ENCODE data around the gene CAMK2A. TPM values are rescaled to one million over a fixed set of nuclear protein-coding genes. Genes with fewer than 3 reads are reported as not detected.

CAMK2A gene
- total and polyA plus RNA-seq, 2 experiments from 2014 or later: 0.18 TPM; not detected in 1

GRCh38 chr5:150215979-150216944 lies 73.3 kb downstream of the CAMK2A start:
- Histone ChIP-seq H3K4me3 (no peak overlapping the region), H3K27ac (ENCODE audit: low read depth) (no peak overlapping the region), H3K4me2 (no peak overlapping the region), H2AFZ (no peak overlapping the region), H3K4me1 (ENCODE audit: insufficient read depth) (peaks cover 11% of the 10 kb centered on the region), H3F3A (replicated peaks; ENCODE audit: low read depth) (0 out of 2 replicates have a peak, but pooled peaks cover 5% of the 10 kb centered on the region), H3K27me3 (ENCODE audit: insufficient read depth) (no peaks in the 10 kb centered on the region), H3K9me2 (ENCODE audit: insufficient read depth) (no peaks in the 10 kb centered on the region), H3K79me2 (replicated peaks; ENCODE audit: insufficient read depth) (no peaks in the 10 kb centered on the region), H3K36me3 (ENCODE audit: insufficient read depth) (no peaks in the 10 kb centered on the region), H4K20me1 (replicated peaks; ENCODE audit: insufficient read depth) (no peaks in the 10 kb centered on the region)
- DNase-seq (ENCODE audit: low spot score) (no peak), ATAC-seq (no peak)
- H3K4me3 Mint-ChIP-seq: no peak overlapping the region
- H3K27me3 Mint-ChIP-seq (ENCODE audit: insufficient read depth, low read depth, poor library complexity): peaks cover 25% of the 10 kb centered on the region
- TF ChIP-seq POLR2AphosphoS5 (IDR thresholded peaks at IDR 0.05; ENCODE audit: low read depth): no peak
- TF ChIP-seq CREB1 (CRISPR knock-in tag; IDR thresholded peaks at IDR 0.05; ENCODE audit: low read depth): no peak
- TF ChIP-seq JUNB (IDR thresholded peaks at IDR 0.05; ENCODE audit: unreplicated experiment): no peak
- TF ChIP-seq ZNF462 (CRISPR knock-in tag; IDR thresholded peaks at IDR 0.05): no peak
- TF ChIP-seq EZH2phosphoT487 (IDR thresholded peaks at IDR 0.05; ENCODE audit: unreplicated experiment): no peak
- TF ChIP-seq STAT1 (IDR thresholded peaks at IDR 0.05; ENCODE audit: unreplicated experiment): no peak
- no peak for TF ChIP-seq REST (IDR thresholded peaks at IDR 0.05; ENCODE audit: unreplicated experiment)
- no peak for TF ChIP-seq CTCF (conservative IDR thresholded peaks at IDR 0.05; ENCODE audit: low read depth in 2 of 2)
- TF ChIP-seq ETS1 (IDR thresholded peaks at IDR 0.05): no peak
- TF ChIP-seq EZH2 (IDR thresholded peaks at IDR 0.05; ENCODE audit: low read depth, unreplicated experiment): no peak
- no peak for TF ChIP-seq NANOG (IDR thresholded peaks at IDR 0.05; ENCODE audit: borderline replicate concordance)
- no peak for TF ChIP-seq ZNF331 (CRISPR knock-in tag; IDR thresholded peaks at IDR 0.05; ENCODE audit: low read depth)
- no peak for TF ChIP-seq ZNF114 (CRISPR knock-in tag; IDR thresholded peaks at IDR 0.05)
- no peaks in the 10 kb centered on the region for H3K36me3 Mint-ChIP-seq (ENCODE audit: low read depth)
- H3K4me1 Mint-ChIP-seq: peaks cover 24% of the 10 kb centered on the region
- H3K9me3 Mint-ChIP-seq: no peaks in the 10 kb centered on the region; the same call in 2 of the 3 replicates
- no peak overlapping the region for H3K27ac Mint-ChIP-seq
